ENCODE measurements around the gene CERS6.

Gene CERS6

GRCh38 chr2:168424971-168425370 lies 31.1 kb upstream of the CERS6 start:
- TF ChIP-seq, protein P1, sequence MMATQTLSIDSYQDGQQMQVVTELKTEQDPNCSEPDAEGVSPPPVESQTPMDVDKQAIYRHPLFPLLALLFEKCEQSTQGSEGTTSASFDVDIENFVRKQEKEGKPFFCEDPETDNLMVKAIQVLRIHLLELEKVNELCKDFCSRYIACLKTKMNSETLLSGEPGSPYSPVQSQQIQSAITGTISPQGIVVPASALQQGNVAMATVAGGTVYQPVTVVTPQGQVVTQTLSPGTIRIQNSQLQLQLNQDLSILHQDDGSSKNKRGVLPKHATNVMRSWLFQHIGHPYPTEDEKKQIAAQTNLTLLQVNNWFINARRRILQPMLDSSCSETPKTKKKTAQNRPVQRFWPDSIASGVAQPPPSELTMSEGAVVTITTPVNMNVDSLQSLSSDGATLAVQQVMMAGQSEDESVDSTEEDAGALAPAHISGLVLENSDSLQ (IDR thresholded peaks at IDR 0.05), result no peak
- no peak for TF ChIP-seq BHLHE40 (IDR thresholded peaks at IDR 0.05; ENCODE audit: borderline replicate concordance)
- no peak for TF ChIP-seq SUZ12 (IDR thresholded peaks at IDR 0.05)
- no peak for TF ChIP-seq FOXK2 (IDR thresholded peaks at IDR 0.05)
- no peak for TF ChIP-seq FOXA1 (IDR thresholded peaks at IDR 0.05)
- POLR2A ChIA-PET, result no interaction called here

DNA sequence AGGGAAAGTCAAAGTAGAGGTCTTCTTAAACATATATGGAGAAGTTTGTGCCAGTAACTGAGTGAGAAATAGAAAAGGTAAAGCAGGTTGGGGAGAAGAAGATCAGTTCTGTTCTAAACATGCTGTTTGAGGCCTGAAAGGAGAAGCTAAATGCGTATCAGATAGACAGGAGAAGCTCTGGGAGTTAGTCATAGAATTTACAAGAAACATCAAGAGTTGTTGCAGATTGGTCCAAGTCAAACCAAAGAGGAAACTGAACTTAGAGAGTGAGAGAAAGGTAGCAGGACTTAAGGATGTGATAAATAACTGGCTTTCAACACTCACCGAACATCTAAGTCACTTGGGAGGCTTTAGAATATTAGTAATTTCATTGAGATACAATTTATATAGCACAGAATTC lies 29.2 kb upstream of the CERS6 start:
- DNase-seq (ENCODE audit: extremely low spot score), result no peak
- ChIA-PET CTCF (no interaction called here), POLR2A (no interaction called here)
- TF ChIP-seq SP1 (IDR thresholded peaks at IDR 0.05) (no peak), NFRKB (IDR thresholded peaks at IDR 0.05) (no peak), SUZ12 (IDR thresholded peaks at IDR 0.05) (no peak), CTBP1 (IDR thresholded peaks at IDR 0.05; ENCODE audit: borderline replicate concordance) (no peak), L3MBTL2 (conservative IDR thresholded peaks at IDR 0.05) (no peak), LEF1 (IDR thresholded peaks at IDR 0.05; ENCODE audit: borderline replicate concordance) (no peak)
- TF ChIP-seq, protein P1 (IDR thresholded peaks at IDR 0.05), result no peak

More at GRCh38 chr2:168424971-168425370, 31.1 kb upstream of the CERS6 start:
- DNase-seq (ENCODE audit: extremely low spot score), result no peak
- CTCF ChIA-PET, result no interaction called here

GRCh38 chr2:168427451-168427850 lies 28.6 kb upstream of the CERS6 start:
- ChIA-PET CTCF (no interaction called here), POLR2A (no interaction called here)
- TF ChIP-seq LEF1 (IDR thresholded peaks at IDR 0.05; ENCODE audit: borderline replicate concordance) (no peak), ZNF384 (IDR thresholded peaks at IDR 0.05) (no peak), HDGF (IDR thresholded peaks at IDR 0.05; ENCODE audit: borderline replicate concordance) (no peak), FOXK2 (IDR thresholded peaks at IDR 0.05) (no peak), CTBP1 (IDR thresholded peaks at IDR 0.05; ENCODE audit: borderline replicate concordance) (no peak), TARDBP (IDR thresholded peaks at IDR 0.05) (no peak), L3MBTL2 (conservative IDR thresholded peaks at IDR 0.05) (no peak), SP1 (IDR thresholded peaks at IDR 0.05) (no peak), FOXM1 (IDR thresholded peaks at IDR 0.05; ENCODE audit: borderline replicate concordance) (no peak)
- no peak for DNase-seq (ENCODE audit: extremely low spot score)

- ChIA-PET POLR2A (no interaction called here), CTCF (no interaction called here)
- no peak for DNase-seq (ENCODE audit: extremely low spot score)
- TF ChIP-seq CTBP1 (IDR thresholded peaks at IDR 0.05; ENCODE audit: borderline replicate concordance) (no peak), HDGF (IDR thresholded peaks at IDR 0.05; ENCODE audit: borderline replicate concordance) (no peak), NFRKB (IDR thresholded peaks at IDR 0.05) (no peak), FOXM1 (IDR thresholded peaks at IDR 0.05; ENCODE audit: borderline replicate concordance) (no peak), BHLHE40 (IDR thresholded peaks at IDR 0.05; ENCODE audit: borderline replicate concordance) (no peak), ZNF384 (IDR thresholded peaks at IDR 0.05) (no peak), FOXK2 (IDR thresholded peaks at IDR 0.05) (no peak), LEF1 (IDR thresholded peaks at IDR 0.05; ENCODE audit: borderline replicate concordance) (no peak), ARNT (IDR thresholded peaks at IDR 0.05) (no peak), SUZ12 (IDR thresholded peaks at IDR 0.05) (no peak), TARDBP (IDR thresholded peaks at IDR 0.05) (no peak), SP1 (IDR thresholded peaks at IDR 0.05) (no peak), L3MBTL2 (conservative IDR thresholded peaks at IDR 0.05) (no peak), ELF4 (IDR thresholded peaks at IDR 0.05) (no peak), FOXA1 (IDR thresholded peaks at IDR 0.05) (no peak)
- TF ChIP-seq, protein P1 (IDR thresholded peaks at IDR 0.05), result no peak
These were observed 27.6 kb upstream of the CERS6 start for GRCh38 chr2:168428431-168428830.

DNA sequence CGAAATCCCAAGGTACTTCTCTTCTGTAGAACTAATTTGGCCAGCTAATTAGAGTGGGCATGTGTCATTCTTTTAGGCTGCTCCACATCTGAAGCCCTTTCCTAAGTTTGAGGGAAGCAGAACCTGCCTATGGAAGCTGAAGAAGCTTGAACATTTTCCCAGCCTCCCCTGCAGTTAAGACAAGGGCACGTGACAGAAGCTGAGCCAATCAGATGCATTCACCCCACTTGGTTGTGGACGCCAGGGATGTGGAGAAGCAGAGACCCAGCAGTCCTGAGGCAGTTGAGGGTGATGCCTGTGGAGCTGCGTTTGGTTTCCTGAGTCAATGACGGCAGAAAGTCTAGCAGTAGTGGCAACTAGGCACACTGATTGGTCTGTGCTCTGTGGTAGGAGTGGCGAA lies 26.1 kb upstream of the CERS6 start:
- POLR2A ChIA-PET, result interaction anchor here (0.8 kb wide), 1 partner anchor 338 kb away, joined by 3 read pairs; no protein-coding TSS in a partner anchor
- CTCF ChIA-PET, result no interaction called here
- no peak for TF ChIP-seq BHLHE40 (IDR thresholded peaks at IDR 0.05; ENCODE audit: borderline replicate concordance)
- no peak for TF ChIP-seq FOXM1 (IDR thresholded peaks at IDR 0.05; ENCODE audit: borderline replicate concordance)
- TF ChIP-seq NFRKB (IDR thresholded peaks at IDR 0.05), result no peak
- TF ChIP-seq, protein P1 (IDR thresholded peaks at IDR 0.05), result no peak
- no peak for TF ChIP-seq ELF4 (IDR thresholded peaks at IDR 0.05)
- TF ChIP-seq LEF1 (IDR thresholded peaks at IDR 0.05; ENCODE audit: borderline replicate concordance), result no peak
- no peak for TF ChIP-seq CTBP1 (IDR thresholded peaks at IDR 0.05; ENCODE audit: borderline replicate concordance)
- TF ChIP-seq ARNT (IDR thresholded peaks at IDR 0.05), result no peak
- no peak for TF ChIP-seq SP1 (IDR thresholded peaks at IDR 0.05)
- TF ChIP-seq SUZ12 (IDR thresholded peaks at IDR 0.05), result no peak
- no peak for TF ChIP-seq FOXA1 (IDR thresholded peaks at IDR 0.05)
- no peak for TF ChIP-seq ZNF384 (IDR thresholded peaks at IDR 0.05)
- TF ChIP-seq HDGF (IDR thresholded peaks at IDR 0.05; ENCODE audit: borderline replicate concordance), result no peak
- no peak for DNase-seq (ENCODE audit: extremely low spot score)

GRCh38 chr2:168430431-168430830 lies 25.6 kb upstream of the CERS6 start:
- no peak for DNase-seq (ENCODE audit: extremely low spot score)
- TF ChIP-seq NFRKB (IDR thresholded peaks at IDR 0.05) (no peak), BHLHE40 (IDR thresholded peaks at IDR 0.05; ENCODE audit: borderline replicate concordance) (no peak), ZNF384 (IDR thresholded peaks at IDR 0.05) (no peak), FOXA1 (IDR thresholded peaks at IDR 0.05) (no peak), HDGF (IDR thresholded peaks at IDR 0.05; ENCODE audit: borderline replicate concordance) (no peak), L3MBTL2 (conservative IDR thresholded peaks at IDR 0.05) (no peak), ARNT (IDR thresholded peaks at IDR 0.05) (no peak), CTBP1 (IDR thresholded peaks at IDR 0.05; ENCODE audit: borderline replicate concordance) (no peak), TARDBP (IDR thresholded peaks at IDR 0.05) (no peak), FOXM1 (IDR thresholded peaks at IDR 0.05; ENCODE audit: borderline replicate concordance) (no peak), FOXK2 (IDR thresholded peaks at IDR 0.05) (no peak), SP1 (IDR thresholded peaks at IDR 0.05) (no peak), ELF4 (IDR thresholded peaks at IDR 0.05) (no peak)
- CTCF ChIA-PET, result no interaction called here
- POLR2A ChIA-PET, result no interaction called here

All from HEK293T (cell line).